HL-60/S4 treated with retinoic acid at 250 ng/mL for 4 days and 3 days (cell line): ENCODE results near the gene PKD1L1.

Source experiments
- in situ Hi-C: fragments of 300-500 bp; cut with MboI; formaldehyde crosslinking; loops from 2 replicates; pipeline ENCODE4 v1.7.0; 2022; ENCODE audit warnings: low sequenced_read_pairs

Gene PKD1L1, protein sequence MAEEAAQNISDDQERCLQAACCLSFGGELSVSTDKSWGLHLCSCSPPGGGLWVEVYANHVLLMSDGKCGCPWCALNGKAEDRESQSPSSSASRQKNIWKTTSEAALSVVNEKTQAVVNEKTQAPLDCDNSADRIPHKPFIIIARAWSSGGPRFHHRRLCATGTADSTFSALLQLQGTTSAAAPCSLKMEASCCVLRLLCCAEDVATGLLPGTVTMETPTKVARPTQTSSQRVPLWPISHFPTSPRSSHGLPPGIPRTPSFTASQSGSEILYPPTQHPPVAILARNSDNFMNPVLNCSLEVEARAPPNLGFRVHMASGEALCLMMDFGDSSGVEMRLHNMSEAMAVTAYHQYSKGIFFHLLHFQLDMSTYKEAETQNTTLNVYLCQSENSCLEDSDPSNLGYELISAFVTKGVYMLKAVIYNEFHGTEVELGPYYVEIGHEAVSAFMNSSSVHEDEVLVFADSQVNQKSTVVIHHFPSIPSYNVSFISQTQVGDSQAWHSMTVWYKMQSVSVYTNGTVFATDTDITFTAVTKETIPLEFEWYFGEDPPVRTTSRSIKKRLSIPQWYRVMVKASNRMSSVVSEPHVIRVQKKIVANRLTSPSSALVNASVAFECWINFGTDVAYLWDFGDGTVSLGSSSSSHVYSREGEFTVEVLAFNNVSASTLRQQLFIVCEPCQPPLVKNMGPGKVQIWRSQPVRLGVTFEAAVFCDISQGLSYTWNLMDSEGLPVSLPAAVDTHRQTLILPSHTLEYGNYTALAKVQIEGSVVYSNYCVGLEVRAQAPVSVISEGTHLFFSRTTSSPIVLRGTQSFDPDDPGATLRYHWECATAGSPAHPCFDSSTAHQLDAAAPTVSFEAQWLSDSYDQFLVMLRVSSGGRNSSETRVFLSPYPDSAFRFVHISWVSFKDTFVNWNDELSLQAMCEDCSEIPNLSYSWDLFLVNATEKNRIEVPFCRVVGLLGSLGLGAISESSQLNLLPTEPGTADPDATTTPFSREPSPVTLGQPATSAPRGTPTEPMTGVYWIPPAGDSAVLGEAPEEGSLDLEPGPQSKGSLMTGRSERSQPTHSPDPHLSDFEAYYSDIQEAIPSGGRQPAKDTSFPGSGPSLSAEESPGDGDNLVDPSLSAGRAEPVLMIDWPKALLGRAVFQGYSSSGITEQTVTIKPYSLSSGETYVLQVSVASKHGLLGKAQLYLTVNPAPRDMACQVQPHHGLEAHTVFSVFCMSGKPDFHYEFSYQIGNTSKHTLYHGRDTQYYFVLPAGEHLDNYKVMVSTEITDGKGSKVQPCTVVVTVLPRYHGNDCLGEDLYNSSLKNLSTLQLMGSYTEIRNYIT (N-terminal part only)

DNA sequence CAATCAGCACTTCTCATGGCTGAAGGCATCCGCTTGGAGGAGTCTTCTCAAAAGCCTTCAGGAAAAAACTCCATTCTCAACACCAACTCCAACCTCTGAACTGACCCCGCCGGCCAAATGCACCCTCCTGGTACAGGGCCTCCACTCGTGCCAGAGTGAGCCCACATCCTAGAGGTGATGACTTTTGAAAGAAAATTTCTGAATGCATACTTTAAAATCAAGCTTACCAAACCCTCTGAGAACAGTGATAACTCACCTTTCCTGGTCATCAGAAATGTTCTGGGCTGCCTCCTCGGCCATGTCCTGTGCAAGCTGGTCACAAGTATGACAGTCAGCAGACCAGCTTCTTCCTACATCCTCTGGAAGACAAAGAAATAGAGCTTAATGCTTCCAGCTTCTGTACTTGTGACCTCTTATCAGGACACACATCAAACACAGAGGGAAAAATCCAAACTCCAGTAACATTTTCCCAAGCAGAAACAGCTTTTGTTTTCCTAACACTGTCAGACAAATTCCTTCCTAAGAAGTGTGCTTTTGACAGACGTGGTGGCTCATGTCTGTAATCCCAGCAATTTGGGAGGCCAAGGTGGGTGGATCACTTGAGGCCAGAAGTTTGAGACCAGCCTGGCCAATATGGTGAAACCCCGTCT, at the start of gene PKD1L1:
PKD1L1 (minus strand) TSS at position 326 of the 650 bp plus-strand sequence; CDS start at position 300, 26 bp downstream.
- in situ Hi-C loops: loop anchor here (10.0 kb wide), 1 partner anchor 167 kb away; no protein-coding TSS in a partner anchor

DNA sequence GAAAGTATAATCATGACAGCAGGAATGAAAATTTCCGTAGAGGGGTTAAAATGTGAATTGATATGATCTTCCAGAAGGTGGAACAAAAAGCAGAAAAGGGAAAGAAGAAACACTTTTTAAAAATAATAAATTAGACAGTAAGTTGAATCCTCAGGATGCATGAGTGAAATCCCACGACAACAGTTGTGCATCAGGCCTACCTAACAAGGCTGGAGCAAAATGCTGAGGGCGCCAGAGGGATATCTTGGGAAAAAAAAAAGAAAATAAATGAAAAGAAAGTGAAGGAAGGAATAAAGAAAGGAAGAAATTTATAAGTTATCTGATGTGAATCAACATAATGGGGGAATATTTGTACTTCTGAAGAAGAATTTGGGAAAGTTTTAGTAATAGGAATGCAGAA, 44.2 kb upstream of the PKD1L1 start:
- in situ Hi-C loops: no loop called here

DNA sequence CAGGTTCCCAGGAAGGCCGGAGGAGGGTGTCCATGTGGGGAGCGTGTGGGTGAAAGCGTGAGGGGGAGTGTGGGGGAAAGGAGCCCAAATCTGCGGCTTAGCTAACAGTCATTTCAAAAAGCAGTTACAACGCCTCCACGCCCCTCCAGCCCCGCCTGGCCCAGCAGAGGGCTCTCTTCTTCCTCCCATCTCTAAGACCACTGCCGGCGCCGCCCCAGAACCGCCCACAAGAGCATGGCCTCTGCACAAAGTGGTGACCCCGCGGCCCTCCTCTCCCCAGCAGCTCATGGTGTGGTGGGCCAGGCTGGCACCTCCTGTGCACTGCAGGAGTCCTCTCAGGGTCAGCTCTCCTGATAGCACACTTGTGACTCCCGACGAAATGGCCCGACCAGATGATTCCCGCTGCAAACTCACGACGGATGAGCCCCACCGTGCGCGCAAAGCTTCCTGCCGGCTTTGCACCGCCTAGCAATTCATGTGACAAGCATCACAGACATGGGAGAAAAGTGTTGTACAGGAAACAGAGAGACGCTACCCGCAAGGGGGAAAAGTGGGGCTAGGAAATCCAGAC, 43.6 kb upstream of the PKD1L1 start:
- in situ Hi-C loops: no loop called here

DNA sequence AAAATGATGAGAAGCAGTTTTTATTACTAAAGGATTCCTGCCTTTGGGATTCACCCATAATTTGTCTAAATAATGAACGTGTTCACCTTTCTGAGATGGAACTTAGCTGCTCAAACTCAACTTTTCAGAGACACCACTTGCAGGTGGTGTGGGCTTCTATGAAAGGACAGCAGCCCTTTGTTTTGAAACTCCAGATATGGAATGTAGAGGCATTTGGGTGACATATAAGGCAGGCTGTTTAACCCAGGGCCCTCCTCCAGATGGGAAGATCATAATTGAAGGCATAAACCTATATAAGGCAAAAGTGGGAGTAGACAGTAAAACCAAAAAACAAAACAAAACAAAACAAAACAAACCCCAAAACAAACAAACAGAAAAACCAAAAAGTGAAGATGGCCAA, 43.0 kb upstream of the PKD1L1 start:
- in situ Hi-C loops: no loop called here

DNA sequence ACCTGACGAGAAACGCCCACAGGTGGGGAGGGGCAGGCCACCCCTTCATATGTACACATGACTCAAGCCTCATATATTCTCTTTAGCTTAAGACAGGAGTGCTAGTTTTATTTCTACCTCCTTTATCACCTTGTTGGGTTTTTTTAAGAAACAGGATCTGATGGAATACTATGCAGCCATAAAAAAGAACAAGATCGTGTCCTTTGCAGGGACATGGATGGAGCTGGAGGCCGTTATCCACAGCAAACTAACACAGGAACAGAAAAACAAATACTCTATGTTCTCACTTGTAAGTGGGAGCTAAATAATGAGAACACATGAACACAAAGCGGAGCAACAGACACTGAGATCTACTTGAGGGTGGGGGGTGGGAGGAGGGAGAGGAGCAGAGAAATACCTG, 42.3 kb upstream of the PKD1L1 start:
- in situ Hi-C loops: no loop called here

DNA sequence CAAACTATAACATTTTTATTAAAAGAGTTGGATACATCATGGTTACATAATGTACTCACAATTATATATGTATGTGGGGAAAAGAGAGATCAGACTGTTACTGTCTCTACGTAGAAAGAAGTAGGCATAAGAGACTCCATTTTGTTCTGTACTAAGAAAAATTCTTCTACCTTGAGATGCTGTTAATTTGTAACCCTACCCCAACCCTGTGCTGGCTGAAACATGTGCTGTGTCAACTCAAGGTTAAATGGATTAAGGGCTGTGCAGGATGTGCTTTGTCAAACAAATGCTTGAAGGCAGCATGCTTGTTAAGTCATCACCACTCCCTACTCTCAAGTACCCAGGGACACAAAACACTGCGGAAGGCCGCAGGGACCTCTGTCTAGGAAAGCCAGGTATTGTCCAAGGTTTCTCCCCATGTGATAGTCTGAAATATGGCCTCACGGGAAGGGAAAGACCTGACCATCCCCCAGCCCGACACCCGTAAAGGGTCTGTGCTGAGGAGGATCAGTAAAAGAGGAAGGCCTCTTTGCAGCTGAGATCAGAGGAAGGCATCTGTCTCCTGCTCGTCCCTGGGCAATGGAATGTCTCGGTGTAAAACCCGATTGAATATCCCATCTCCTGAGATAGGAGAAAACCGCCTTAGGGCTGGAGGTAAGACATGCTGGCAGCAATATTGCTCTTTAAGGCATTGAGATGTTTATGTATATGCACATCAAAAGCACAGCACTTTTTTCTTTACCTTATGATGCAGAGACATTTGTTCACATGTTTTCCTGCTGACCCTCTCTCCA, 41.5 kb upstream of the PKD1L1 start:
- in situ Hi-C loops: loop anchor here (10.0 kb wide), 1 partner anchor 105 kb away; no protein-coding TSS in a partner anchor

DNA sequence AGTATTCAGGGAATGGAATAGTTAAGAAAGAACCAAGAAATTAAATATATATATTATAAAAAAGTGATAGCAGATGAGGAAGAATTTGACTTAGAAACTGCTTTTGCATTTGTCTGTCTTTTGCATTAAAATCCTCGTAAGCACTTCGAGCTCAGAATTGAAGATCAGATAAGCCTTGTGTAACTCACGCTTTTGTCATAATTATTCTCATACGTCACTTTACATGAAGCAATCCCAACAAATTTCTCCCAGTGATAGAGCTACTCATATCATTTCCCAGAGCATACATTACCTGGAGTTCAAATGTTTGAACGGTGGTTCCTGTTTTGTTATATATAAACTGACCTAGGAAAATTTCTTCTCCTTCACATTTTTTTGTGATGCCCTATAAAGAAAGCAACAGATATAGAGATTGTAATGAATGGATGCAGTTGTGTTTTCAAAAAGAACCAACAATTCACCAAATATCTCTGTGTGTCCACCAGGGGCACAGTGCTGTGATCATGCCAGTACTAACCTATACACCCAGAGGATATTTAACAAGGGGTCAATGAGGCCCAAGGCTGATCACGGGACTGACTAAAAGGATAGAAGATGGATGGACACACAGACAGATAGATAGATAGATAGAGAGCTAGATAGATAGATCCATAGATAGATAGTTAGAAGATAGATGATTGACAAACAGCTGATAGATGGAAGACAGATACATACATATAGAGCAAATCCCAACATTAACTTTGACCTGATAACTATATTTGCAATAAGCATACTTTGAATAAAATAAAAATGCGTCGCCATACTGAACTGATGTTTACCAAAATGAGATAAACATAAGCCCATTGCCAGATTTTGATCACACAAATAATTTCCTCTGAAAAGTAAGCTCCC, 40.5 kb upstream of the PKD1L1 start:
- in situ Hi-C loops: loop anchor here (10.0 kb wide), 1 partner anchor 106 kb away; no protein-coding TSS in a partner anchor

DNA sequence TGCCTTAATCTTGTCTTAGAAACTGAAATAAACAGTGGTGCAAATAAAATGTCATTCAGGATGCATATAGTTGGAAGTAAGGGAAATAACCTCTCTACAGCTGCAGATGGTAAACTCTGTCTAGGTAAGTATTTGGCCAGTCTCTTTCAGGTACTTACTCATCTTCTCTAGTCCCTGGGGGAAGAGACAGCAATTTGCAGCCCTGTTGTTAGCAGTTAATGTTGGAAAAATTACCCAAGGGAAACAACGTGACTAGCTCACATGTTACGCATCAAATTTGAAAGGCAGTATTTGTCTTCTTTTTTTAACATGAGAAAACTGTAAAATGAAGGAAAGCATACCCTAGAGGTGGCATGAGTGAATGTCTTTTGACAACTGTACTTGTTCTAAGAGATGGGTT, 34.3 kb upstream of the PKD1L1 start:
- in situ Hi-C loops: loop anchor here (10.0 kb wide), 1 partner anchor 112 kb away; no protein-coding TSS in a partner anchor

DNA sequence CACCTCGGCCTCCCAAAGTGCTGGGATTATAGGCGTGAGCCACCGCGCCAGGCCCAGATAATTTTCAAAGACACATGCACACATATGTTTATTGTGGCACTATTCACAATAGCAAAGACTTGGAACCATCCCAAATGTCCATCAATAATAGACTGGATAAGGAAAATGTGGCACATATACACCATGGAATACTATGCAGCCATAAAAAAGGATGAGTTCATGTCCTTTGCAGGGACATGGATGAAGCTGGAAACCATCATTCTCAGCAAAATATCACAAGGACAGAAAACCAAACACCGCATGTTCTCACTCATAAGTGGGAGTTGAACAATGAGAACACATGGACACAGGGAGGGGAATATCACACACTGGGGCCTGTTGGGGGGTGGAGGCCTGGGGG, 32.4 kb upstream of the PKD1L1 start:
- in situ Hi-C loops: loop anchor here (10.0 kb wide), 1 partner anchor 114 kb away; no protein-coding TSS in a partner anchor

DNA sequence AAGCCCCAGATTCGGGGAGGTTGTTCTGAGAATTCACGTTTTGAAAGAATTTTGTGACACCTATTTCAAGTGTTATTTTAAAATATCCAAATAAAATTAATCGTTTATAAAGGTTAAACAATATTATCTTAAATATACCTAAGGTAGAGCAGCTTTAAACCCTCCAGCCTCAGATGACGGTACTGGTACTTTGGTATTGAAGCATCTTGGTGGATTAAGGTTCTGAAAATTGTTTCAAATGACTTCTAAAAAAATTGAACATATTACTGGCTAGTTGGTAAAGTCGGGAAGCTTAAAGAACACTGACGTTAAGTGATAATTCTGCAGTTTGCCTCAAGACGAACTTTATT, 31.5 kb upstream of the PKD1L1 start:
- in situ Hi-C loops: loop anchor here (10.0 kb wide), 1 partner anchor 115 kb away; no protein-coding TSS in a partner anchor

DNA sequence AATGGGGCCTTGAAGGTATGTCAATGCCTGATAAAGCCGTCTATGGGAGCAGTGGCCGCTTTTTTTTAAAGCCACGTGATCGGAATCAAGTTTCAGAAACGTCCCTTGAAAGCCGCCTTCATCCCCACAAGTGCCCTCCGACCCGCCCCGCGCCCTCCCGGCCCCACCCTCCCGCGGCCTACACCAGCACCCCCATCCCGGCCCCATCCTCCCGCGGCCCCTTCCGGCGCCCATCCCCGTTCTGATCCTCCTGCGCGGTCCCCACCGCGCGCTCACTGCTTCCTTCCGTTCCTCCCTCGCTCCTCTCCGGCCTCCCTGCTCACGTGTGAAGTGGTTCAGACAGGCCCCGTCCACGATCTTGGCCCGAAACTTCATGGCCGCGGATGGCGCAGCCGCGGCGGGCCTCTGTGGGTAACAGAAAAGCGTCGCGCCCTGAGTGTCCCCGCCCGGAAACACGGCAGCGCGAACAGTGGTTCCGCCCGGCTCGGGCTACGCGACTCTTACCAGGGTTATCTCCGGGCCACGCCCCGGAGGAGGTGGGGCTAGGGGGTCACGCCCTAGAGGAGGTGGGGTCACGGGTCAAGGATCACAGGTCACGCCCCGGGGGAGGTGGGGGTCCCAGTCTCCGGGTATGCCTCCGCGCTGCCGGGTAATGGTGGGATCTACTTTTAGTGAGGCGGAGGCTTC, 31.0 kb upstream of the PKD1L1 start, which contains the start of gene HUS1:
HUS1 (minus strand) TSS at position 471 of the 687 bp plus-strand sequence; CDS start at position 375, 96 bp downstream.
- in situ Hi-C loops: no loop called here

DNA sequence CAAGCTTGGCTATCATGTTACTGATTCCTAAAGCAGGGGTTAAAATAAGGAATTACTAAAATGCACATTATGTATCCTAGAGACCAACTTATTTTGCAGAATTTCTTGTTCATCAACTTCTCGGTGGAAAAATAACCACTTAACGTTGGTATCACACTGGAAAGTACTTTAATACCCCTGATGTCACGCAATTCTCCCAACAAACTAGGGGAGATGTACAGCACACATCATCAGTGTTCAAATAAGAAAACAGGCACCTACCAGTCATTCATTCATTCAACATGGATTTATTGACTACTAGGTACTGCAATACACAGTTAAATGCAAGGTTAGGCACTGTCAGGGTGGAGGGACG, 30.5 kb upstream of the PKD1L1 start:
- in situ Hi-C loops: no loop called here

DNA sequence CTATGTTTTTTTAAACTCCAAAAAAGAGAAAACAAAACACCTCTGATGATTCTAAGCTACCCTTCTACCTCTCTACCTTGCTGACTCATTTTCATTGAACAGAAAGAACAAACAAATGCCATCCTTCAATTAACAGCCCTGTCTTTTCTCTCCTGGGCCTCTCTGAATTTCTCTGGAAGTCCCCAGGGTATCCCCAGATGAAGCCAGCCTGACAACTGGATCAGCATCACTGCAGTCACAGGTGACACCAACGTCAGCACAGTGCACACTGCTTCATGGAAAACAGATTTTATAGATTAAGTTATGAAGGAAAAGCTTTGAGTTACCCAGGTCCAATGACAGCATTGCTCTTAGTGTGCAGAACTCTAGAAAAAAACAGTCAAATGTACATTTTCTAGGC, 25.5 kb upstream of the PKD1L1 start:
- in situ Hi-C loops: no loop called here

DNA sequence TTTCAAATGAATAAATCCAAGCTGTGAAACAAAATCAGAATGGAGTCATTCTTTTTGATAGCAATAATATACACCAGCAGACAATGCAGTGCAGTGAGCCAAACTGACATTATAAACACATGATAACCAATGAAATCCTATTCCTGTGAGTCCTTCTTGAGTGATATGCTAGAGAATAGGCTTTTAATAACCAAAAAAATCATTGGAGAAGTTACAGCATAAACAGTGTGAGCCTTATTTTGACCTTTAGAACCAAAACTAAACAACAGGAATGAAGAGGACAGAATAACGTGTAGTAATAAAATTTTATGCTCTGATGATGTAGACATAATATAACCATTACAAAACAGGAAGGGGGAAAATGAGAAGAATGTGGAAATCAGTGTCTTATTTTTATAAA, 22.5 kb upstream of the PKD1L1 start:
- in situ Hi-C loops: no loop called here

DNA sequence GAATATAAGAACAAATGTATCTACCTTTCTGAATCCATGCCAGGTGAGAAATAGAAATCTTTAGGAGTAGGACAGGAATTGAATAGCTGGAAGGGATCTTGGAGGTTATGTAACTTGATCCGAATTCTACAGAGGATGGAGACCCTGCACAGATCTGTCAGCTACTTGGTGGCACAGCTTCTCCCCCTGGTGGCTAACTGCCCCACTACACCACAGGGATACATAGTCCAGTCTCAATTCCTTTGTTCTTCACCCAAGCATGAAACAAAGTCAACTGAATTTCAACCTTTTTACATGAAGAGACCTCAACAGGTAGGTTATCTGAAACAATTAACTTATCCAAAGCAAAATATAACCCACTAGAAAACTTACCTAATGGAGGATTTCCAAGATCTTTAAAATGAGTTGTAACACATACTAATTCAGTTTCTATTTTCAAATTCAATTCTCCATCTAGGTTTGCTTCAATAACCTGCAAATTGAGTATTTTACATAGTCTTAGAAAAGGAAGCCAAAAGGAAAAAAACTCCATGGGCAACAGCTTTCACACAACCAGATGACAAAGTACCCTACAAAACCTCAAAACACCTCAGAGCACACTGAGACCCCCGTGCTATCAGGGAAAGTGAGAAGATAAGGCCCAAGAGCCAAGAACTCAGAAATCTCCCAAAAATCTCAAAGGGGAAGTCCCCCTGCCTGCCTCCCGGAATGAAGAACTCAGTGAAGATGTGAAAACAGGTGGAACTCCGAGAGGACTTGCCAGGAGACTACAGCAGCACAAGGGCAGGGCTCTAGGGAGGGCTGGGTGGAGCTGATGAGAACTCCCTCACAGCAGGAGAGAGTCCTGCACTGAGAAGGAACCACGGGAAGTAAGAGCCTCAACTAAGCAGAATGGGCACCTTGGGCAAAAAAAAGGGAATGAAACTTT, 20.8 kb upstream of the PKD1L1 start:
- in situ Hi-C loops: no loop called here

DNA sequence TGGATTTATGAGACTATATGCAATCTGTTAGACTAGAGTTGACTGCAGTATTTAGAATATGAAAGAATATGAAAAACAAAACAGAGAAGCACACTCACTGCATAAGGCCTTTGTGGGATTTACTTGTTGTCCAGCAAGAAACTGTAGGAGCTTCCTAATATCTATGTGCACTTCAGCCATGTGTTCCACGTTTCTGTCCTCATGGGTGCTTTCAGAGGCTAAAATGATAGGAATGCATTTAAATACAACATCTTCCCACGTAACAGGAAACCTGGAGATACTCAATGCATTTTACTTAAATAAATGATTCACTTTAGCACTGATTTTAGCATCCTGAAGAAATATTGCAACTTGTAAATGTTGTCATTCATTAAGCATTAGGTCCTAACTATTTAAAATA, 19.4 kb upstream of the PKD1L1 start:
- in situ Hi-C loops: no loop called here
